ENCODE data around the gene CA10. TPM values are rescaled to one million over a fixed set of nuclear protein-coding genes. Genes with fewer than 3 reads are reported as not detected.

The CA10 gene
- total RNA-seq, 1 experiment from 2014 or later = 0.46 TPM

DNA sequence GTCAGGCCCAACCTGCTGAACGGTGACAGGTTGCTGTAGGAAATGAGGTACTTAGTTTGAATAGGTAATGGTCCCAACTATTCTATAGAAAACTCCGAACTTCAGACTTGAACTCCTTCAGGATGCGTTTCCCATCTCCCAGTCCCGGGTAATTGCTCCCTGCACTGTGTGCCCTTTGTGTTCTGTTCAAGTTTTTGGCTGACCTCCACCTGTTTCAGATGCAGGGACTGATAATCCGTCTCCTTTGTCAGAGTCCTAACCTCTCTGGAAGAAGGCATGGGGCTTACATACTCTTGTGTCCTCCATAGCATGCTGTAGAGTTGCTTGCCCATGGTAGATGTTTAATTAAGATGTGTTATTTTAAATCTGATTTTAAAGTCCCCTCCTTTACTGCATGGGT is 547.7 kb downstream of the CA10 start:
- TF ChIP-seq, protein P1, sequence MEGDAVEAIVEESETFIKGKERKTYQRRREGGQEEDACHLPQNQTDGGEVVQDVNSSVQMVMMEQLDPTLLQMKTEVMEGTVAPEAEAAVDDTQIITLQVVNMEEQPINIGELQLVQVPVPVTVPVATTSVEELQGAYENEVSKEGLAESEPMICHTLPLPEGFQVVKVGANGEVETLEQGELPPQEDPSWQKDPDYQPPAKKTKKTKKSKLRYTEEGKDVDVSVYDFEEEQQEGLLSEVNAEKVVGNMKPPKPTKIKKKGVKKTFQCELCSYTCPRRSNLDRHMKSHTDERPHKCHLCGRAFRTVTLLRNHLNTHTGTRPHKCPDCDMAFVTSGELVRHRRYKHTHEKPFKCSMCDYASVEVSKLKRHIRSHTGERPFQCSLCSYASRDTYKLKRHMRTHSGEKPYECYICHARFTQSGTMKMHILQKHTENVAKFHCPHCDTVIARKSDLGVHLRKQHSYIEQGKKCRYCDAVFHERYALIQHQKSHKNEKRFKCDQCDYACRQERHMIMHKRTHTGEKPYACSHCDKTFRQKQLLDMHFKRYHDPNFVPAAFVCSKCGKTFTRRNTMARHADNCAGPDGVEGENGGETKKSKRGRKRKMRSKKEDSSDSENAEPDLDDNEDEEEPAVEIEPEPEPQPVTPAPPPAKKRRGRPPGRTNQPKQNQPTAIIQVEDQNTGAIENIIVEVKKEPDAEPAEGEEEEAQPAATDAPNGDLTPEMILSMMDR (conservative IDR thresholded peaks at IDR 0.05) = no peak
- no peak overlapping the region for H4K8ac ChIP-seq (replicated peaks; ENCODE audit: insufficient read length, low read depth, low read length)
- no peak overlapping the region for H3T11ph ChIP-seq (ENCODE audit: low read length)
- no peak overlapping the region for H2AFZ ChIP-seq (ENCODE audit: low read length)
- no peak overlapping the region for H3K23ac ChIP-seq (ENCODE audit: insufficient read length, low read depth, low read length)
- Mint-ChIP-seq H3K4me1 (peaks cover 6 to 12% of the 10 kb centered on the region in 2 experiments; a peak in 3 of 4 replicates), H3K27ac (no peak overlapping the region), H3K36me3 (ENCODE audit: insufficient read depth in 1 of 3, low read depth in 3 of 3) (peaks cover 0 to 4% (median 2%) of the 10 kb centered on the region in 3 experiments; a peak in 4 of 7 replicates), H3K9me3 (peaks cover 3 to 5% of the 10 kb centered on the region in 2 experiments; a peak in 3 of 5 replicates), H3K4me3 (no peak overlapping the region), H3K27me3 (ENCODE audit: low read depth) (peaks cover 4% of the 10 kb centered on the region; the same call in 1 of the 2 replicates)
- H2BK120ac ChIP-seq (ENCODE audit: low read depth, low read length, poor library complexity, severe bottlenecking) = no peak overlapping the region
- no peaks in the 10 kb centered on the region for H3K23me2 ChIP-seq (ENCODE audit: insufficient read length, low read depth, low read length, poor library complexity, severe bottlenecking)
- no peak overlapping the region for H4K91ac ChIP-seq (ENCODE audit: insufficient read length, low read depth, low read length)
- H3K4me2 ChIP-seq (ENCODE audit: insufficient read depth, insufficient read length, low read length) = no peak overlapping the region
- H2AK5ac ChIP-seq (ENCODE audit: insufficient read length, low read length) = no peak overlapping the region
- no peak overlapping the region for H2BK12ac ChIP-seq (ENCODE audit: insufficient read length, low read depth, low read length)
- no peak overlapping the region for H3K14ac ChIP-seq (ENCODE audit: insufficient read depth, low read length)
- no peak for DNase-seq
- no peaks in the 10 kb centered on the region for H3K27me3 ChIP-seq (ENCODE audit: insufficient read depth, low read length)
- no peaks in the 10 kb centered on the region for H3K9me3 ChIP-seq (ENCODE audit: control insufficient read depth, low read depth, low read length)
- no peaks in the 10 kb centered on the region for H3K79me2 ChIP-seq (ENCODE audit: insufficient read depth, low read length)
- no peak overlapping the region for H3K27ac ChIP-seq (ENCODE audit: insufficient read length, low read depth, low read length)
- no peak overlapping the region for H2BK5ac ChIP-seq (ENCODE audit: insufficient read length, low read length)
- H4K20me1 ChIP-seq (ENCODE audit: control insufficient read depth, insufficient read depth, insufficient read length) = no peaks in the 10 kb centered on the region
- no CpG with 5 or more reads among the region's 5 CpGs for WGBS (ENCODE audit: extremely low coverage, insufficient read length, low lambda C conversion rate)
- no peaks in the 10 kb centered on the region; the same call in 1 of the 2 replicates for H3K4me1 ChIP-seq (ENCODE audit: insufficient read depth, low read length)
- no peak overlapping the region for H4K5ac ChIP-seq (ENCODE audit: insufficient read length, low read depth, low read length)
- H3K79me1 ChIP-seq (ENCODE audit: insufficient read depth, low read depth, low read length, poor library complexity, severe bottlenecking) = no peaks in the 10 kb centered on the region
- H3K56ac ChIP-seq (ENCODE audit: insufficient read length, low read depth, low read length) = no peak overlapping the region
- no peak overlapping the region for H2BK20ac ChIP-seq (ENCODE audit: low read depth, low read length, poor library complexity, severe bottlenecking)
- H2BK15ac ChIP-seq (ENCODE audit: low read depth, low read length) = no peak overlapping the region
- H3K4ac ChIP-seq (ENCODE audit: low read depth, low read length) = no peak overlapping the region
- no peak overlapping the region for H3K18ac ChIP-seq (ENCODE audit: insufficient read length, low read depth, low read length)
- H3K9ac ChIP-seq (ENCODE audit: extremely low read depth, insufficient read length, low read length) = no peak overlapping the region

Measured in H9 (cell line).